GM19043 (cell line): Measurements from ENCODE around the gene C10orf90.

ENCODE experiments used
- ATAC-seq: cut with Tn5 transposase; IDR thresholded peaks from one replicate; pipeline ENCODE4 v1.9.1; 2021; ENCODE audit warnings: low read depth; ENCODE audit not compliant: unreplicated experiment

The C10orf90 gene

GRCh38 chr10:126639084-126639483, 31.4 kb downstream of the C10orf90 start:
- ATAC-seq = no peak

- ATAC-seq = no peak
These were observed 32.0 kb downstream of the C10orf90 start for GRCh38 chr10:126638542-126638941.

DNA sequence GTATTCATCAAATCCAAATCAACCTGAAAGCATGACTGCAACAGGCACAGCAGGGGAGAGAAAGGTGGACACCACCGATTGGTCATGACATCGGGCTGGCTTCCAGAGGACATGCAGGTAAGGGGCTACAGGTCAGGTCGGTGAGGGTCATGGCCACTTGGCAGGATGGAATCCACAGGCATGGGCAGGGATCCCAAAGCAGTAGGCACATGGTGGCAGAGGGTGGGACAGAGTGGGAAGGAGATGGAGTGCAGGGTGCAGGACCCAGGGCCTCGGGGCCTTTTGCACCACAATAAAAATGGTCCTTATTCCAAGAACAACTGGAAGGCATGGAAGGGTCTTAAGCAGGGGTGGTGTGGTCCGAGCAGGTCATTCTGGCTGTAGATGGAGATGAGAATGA, 33.0 kb downstream of the C10orf90 start:
- no peak for ATAC-seq

DNA sequence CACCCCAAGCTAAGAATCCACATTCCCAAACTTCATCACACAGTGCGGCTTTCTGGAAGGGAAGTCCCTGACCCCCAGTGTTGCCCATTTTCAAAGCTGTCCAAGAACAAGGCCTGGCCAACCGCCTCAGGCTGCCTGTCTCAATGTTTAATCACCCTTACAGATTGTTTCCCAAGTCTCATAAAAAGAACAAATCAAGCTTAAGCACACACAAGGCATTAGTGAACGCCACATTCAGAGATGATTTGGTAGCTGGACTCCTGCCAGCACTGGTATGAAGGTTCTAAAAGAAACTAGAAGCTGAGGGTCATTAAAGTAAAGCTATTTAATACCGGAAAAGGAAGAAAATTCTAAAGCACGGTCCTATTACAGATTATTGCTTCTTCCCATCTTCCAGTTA, 35.6 kb downstream of the C10orf90 start:
- ATAC-seq = no peak

DNA sequence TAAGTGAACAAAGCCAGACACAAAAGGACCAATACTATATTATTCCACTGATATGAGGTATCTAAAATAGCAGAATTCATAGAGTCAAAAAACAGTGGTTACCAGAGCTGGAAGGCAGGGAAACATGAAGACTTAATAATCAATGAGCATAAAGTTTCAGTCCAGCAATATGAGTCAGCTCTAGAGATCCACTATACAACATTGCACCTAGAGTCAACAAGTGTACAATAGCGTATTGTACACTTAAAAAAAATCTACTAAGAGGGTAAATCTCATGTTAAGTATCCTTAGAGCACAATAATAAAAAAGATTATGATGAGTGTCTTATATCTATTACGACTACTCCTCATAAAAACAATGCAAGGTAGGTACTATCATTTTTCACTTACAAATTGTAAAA, 36.1 kb downstream of the C10orf90 start:
- no peak for ATAC-seq

- ATAC-seq = no peak
These were observed 37.8 kb downstream of the C10orf90 start for GRCh38 chr10:126632705-126633104.

GRCh38 chr10:126629925-126630624, 40.4 kb downstream of the C10orf90 start:
- no peak for ATAC-seq

DNA sequence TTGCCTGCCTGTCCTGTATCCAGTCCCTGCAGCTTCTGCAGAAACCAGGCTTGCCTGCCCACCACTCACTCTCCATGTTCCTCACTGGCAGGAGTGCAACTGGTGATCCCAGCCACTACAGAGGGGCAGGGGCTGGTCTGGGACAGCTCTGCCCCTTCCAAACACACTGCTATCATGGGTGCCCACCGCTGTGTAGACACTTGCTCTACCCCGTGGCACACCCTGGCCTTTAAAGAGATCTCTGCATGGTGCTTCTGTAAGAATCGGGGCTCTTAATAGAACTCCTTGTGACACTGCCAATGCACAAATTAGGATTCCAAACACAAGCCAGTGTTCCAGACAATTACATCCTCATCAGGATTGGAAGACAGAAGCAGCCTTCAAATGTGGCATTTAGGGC, 41.7 kb downstream of the C10orf90 start:
- no peak for ATAC-seq

DNA sequence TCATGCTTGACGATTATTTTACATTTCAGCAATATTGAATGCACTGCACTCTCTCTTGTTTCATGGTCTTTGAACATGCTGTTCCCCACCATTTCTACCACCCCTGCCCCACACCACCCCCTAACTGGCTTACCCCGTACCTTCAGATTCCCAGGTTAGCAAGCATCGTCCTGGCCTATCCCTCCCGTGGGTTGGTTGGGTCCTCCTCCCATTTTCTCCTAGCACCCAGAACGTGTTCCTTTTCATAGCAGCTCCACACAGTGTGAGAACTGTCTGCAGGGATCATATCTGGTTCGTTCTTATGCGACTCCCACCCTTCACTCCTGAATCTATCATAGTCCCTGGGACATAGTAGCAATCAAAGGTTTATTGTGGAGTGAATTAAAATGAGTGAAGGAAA, 48.6 kb downstream of the C10orf90 start:
- ATAC-seq = no peak

DNA sequence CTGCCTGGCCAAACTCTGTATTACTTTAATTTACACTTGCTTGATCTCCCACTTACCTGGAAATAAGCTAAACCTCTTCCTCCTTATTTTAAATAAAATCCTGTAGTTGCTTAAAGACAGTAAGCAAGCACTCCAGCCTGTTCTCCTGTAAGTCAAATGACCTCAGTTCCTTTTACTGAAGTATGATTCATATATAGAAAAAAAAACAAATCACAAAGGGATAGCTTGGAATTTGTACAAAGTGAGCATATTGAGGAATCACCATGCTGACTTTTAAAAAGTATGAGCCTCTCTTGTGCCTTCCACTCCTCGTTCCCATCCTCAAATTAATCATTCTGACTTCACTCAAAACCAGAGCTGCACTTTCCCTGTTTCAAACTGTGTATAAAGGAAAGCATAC, 52.0 kb downstream of the C10orf90 start:
- ATAC-seq = no peak

- ATAC-seq = no peak
These were observed 52.8 kb downstream of the C10orf90 start for GRCh38 chr10:126617733-126618132.

DNA sequence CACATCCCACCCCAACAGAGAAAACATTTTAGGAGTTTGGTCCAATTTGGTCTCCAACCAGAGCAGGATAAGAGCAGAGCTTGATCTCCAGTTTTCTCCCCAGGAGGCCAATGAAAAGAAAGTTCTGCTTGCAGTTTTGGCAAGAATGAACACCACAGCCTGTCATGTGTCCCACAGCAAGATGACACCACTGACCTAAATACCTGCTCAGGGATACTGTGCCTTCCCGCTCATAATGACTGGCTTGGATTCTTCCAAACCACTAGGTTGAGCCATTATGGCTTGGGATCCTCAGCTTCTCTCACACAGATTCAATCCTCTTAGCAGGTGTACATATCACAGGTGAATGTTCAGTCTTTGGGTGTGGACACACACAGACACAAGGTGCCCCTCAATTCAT, 53.3 kb downstream of the C10orf90 start:
- no peak for ATAC-seq

- ATAC-seq = no peak
These were observed 53.8 kb downstream of the C10orf90 start for GRCh38 chr10:126616737-126617136.

DNA sequence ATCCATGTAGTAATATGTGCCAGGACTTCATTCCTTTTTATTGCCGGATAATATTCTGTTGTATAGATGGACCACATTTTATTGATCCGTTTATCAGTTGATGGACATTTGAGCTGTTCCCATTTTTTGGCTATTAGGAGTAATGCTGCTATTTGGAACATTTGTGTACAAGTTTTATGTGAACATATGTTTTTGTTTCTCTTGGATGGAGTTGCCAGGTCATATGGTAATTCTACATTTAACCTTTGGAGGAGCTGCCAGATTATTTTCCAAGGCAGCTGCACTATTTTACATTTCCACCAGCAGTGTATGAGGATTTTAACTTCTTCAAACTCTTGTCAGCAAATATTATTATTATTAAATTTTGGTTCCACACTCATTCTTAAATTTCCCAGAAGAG, 59.2 kb downstream of the C10orf90 start:
- ATAC-seq = no peak

- ATAC-seq = no peak
These were observed 60.9 kb downstream of the C10orf90 start for GRCh38 chr10:126609566-126609965.

DNA sequence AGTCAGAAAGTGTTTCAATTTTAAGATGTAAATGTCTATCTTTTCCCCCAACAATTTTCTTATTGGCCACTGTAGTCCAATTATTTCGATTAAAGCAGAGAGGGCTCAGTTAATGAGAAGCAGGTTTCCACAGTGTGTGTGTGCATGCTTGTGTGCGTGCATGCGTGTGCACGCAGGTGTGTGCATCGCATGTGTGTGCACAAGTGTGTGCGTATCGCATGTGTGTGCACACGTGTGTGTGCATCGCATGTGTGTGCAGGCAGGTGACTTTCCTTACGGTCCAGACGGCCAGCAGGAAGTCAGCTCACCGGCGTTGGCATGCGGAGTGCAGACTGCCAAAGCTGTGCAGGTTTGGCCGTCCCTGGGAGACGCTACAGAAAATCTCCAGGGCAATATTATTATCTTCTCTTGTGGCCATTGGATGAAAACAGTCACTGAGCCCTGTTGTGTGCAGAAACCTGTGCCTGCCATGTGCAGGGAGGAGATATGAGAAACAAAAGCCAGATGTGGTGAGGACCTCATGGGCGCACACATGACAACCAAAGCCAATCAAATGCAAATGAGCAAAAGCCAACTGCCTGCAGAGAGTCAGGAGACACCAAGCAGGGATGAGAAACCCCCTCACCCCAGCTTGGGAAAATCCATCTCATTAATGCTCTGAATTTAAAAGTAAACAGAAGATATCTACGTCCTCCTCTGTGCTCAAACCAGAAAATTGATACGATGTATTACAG, 70.4 kb downstream of the C10orf90 start:
- no peak for ATAC-seq

GRCh38 chr10:126598009-126598408, 72.5 kb downstream of the C10orf90 start:
- no peak for ATAC-seq

- no peak for ATAC-seq
These were observed 73.3 kb downstream of the C10orf90 start for GRCh38 chr10:126597211-126597610.

- ATAC-seq = no peak
These were observed 73.9 kb downstream of the C10orf90 start for GRCh38 chr10:126596472-126597016.

DNA sequence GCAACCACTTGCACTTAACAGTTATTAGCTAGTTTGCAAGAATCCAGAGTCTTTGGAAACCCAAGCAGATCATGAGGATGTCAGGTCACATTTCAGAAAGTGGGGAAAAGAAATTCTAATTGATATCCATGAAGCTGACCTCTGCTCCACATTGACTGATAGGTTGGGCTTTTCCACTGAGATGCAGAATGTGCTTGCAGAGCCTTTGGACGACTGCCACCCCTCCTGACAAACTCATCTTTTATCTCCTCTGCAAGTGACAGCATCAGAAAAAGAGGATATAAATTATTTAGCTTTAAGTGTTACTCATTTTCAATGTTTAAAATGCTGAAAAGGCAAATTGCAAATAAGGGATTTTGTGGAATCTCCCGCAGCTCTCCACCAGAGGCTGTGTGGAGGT, 75.3 kb downstream of the C10orf90 start:
- no peak for ATAC-seq

GRCh38 chr10:126593968-126594701, 76.4 kb downstream of the C10orf90 start:
- no peak for ATAC-seq
